Measurements from ENCODE around the gene DHX35.
A peak's percentile ranks its signal among the peaks of the same experiment; 100 is the strongest.

The DHX35 gene

GRCh38 chr20:39050555-39050902 lies 88.4 kb downstream of the DHX35 start:
- TF ChIP-seq CTCF (conservative IDR thresholded peaks at IDR 0.05; ENCODE audit: low read depth, low read length): no peak
- H3K4me3 ChIP-seq (ENCODE audit: low read length): peak overlapping the region; percentile 64
- no peak for DNase-seq (ENCODE audit: low read depth)

GRCh38 chr20:39052676-39053075 lies 90.5 kb downstream of the DHX35 start:
- TF ChIP-seq CTCF (conservative IDR thresholded peaks at IDR 0.05; ENCODE audit: low read depth, low read length): no peak
- no peak overlapping the region for H3K4me3 ChIP-seq (ENCODE audit: low read length)
- DNase-seq (ENCODE audit: low read depth): no peak

- TF ChIP-seq CTCF (conservative IDR thresholded peaks at IDR 0.05; ENCODE audit: low read depth, low read length): no peak
- no peak for DNase-seq (ENCODE audit: low read depth)
- no peak overlapping the region for H3K4me3 ChIP-seq (ENCODE audit: low read length)
Observed at GRCh38 chr20:39057143-39057542, 95.0 kb downstream of the DHX35 start.

- no peak for DNase-seq (ENCODE audit: low read depth)
- no peak for TF ChIP-seq CTCF (conservative IDR thresholded peaks at IDR 0.05; ENCODE audit: low read depth, low read length)
- H3K4me3 ChIP-seq (ENCODE audit: low read length): no peak overlapping the region
Observed at GRCh38 chr20:39057911-39058310, 95.8 kb downstream of the DHX35 start.

- DNase-seq (ENCODE audit: low read depth): no peak
- no peak overlapping the region for H3K4me3 ChIP-seq (ENCODE audit: low read length)
- no peak for TF ChIP-seq CTCF (conservative IDR thresholded peaks at IDR 0.05; ENCODE audit: low read depth, low read length)
Observed at GRCh38 chr20:39059036-39059435, 96.9 kb downstream of the DHX35 start.

GRCh38 chr20:39066471-39067242 lies 104.5 kb downstream of the DHX35 start:
- peak; percentile 31 for TF ChIP-seq CTCF (conservative IDR thresholded peaks at IDR 0.05; ENCODE audit: low read depth, low read length)
- H3K4me3 ChIP-seq (ENCODE audit: low read length): no peak overlapping the region
- DNase-seq (ENCODE audit: low read depth): no peak

- no peak for TF ChIP-seq CTCF (conservative IDR thresholded peaks at IDR 0.05; ENCODE audit: low read depth, low read length)
- DNase-seq (ENCODE audit: low read depth): peak; percentile 2
- H3K4me3 ChIP-seq (ENCODE audit: low read length): no peak overlapping the region
Observed at GRCh38 chr20:39067526-39068216, 105.5 kb downstream of the DHX35 start.
